Adrenal gland (tissue), 5 donors: ENCODE results near the gene OSR1.

Experiments
- CTCF ChIP-seq, 6 experiments: fragments of 450-650 bp in 4 of 6; fragments of 200-600 bp in 2 of 6; sonication (generic) in 1 of 6; IDR thresholded peaks; 1 replicate in 5 of 6; 2 replicates in 1 of 6; pipeline versions ENCODE4 v1.5.1 to v1.8.0; 2016 to 2021; ENCODE audit warnings: antibody characterized with exemption in 6 of 6, mild to moderate bottlenecking in 2 of 6, moderate library complexity in 1 of 6
- POLR2A ChIP-seq, 2 donors: fragments of 450-650 bp; IDR thresholded peaks; one replicate each; pipeline ENCODE4 v1.6.1; 2017; ENCODE audit warnings: antibody characterized with exemption in 2 of 2, mild to moderate bottlenecking in 2 of 2, moderate library complexity in 1 of 2
- donor health status: DM: no; HTN: no; CAD: no.

GRCh38 chr2:19319698-19320097 lies 38.7 kb downstream of the OSR1 start:
- no peak for TF ChIP-seq POLR2A (IDR thresholded peaks at IDR 0.05)
- TF ChIP-seq CTCF (IDR thresholded peaks at IDR 0.05) = no peak
